OCI-LY3 (cell line): ENCODE results near the gene TRPM7.

Experiments
- H2AFZ ChIP-seq: fragments of 200-600, 300-600 bp; shearing (Covaris generic); 2 replicates; pipeline ENCODE4 v1.6.0; 2014; ENCODE audit warnings: antibody characterized with exemption, low read depth, low read length
- H3K27ac ChIP-seq: fragments of 200-600, 300-600 bp; sonication (generic); 2 replicates; pipeline ENCODE4 v1.5.1; 2014; ENCODE audit warnings: mild to moderate bottlenecking, low read length, moderate library complexity, mixed read lengths
- H3K27me3 ChIP-seq: fragments of 200-600, 300-600 bp; sonication (generic); 2 replicates; pipeline ENCODE4 v1.6.1; 2014; ENCODE audit warnings: low read depth, low read length, mixed read lengths
- H3K36me3 ChIP-seq: fragments of 200-600, 300-600 bp; sonication (generic); replicated peaks from 2 replicates; pipeline ENCODE3; 2014; ENCODE audit warnings: low read depth, low read length, mixed read lengths
- H3K4me1 ChIP-seq: fragments of 300-600, 200-600 bp; sonication (generic); 2 replicates; pipeline ENCODE4 v1.6.1; 2014; ENCODE audit warnings: low read length, mixed read lengths
- H3K4me2 ChIP-seq: fragments of 200-600, 300-600 bp; sonication (generic); 2 replicates; pipeline ENCODE4 v1.6.1; 2014; ENCODE audit warnings: low read length, mixed read lengths
- H3K4me3 ChIP-seq: fragments of 300-600, 200-600 bp; sonication (generic); 2 replicates; pipeline ENCODE4 v1.5.1; 2014; ENCODE audit warnings: antibody characterized with exemption, mild to moderate bottlenecking, low read length, moderate library complexity
- H3K79me2 ChIP-seq: fragments of 300-600, 200-600 bp; shearing (Covaris generic); 2 replicates; pipeline ENCODE4 v1.6.1; 2014; ENCODE audit warnings: mild to moderate bottlenecking, low read length, mixed read lengths
- H3K9ac ChIP-seq: fragments of 300-600, 200-600 bp; shearing (Covaris generic); 2 replicates; pipeline ENCODE4 v1.6.0; 2014; ENCODE audit warnings: mild to moderate bottlenecking, low read length, moderate library complexity
- H3K9me3 ChIP-seq: fragments of 200-600, 300-600 bp; shearing (Covaris generic); 2 replicates; pipeline ENCODE4 v1.6.1; 2014; ENCODE audit warnings: low read length, mixed read lengths; ENCODE audit not compliant: insufficient read depth
- H4K20me1 ChIP-seq: fragments of 200-600, 300-600 bp; sonication (generic); 2 replicates; pipeline ENCODE4 v1.6.1; 2016; ENCODE audit warnings: low read length, mixed read lengths; ENCODE audit not compliant: insufficient read depth
- CTCF ChIP-seq: fragments of 200-600, 300-600 bp; sonication (generic); IDR thresholded peaks from 2 replicates; pipeline ENCODE4 v1.5.1; 2014; ENCODE audit warnings: antibody characterized with exemption, low read length, low read depth
- EZH2phosphoT487 ChIP-seq: fragments of 200-600 bp; shearing (Covaris generic); IDR thresholded peaks from 2 replicates; pipeline ENCODE4 v1.6.1; 2018; ENCODE audit warnings: antibody characterized with exemption, mixed run types, low read depth

Gene TRPM7

GRCh38 chr15:50655555-50655954 lies 31.0 kb downstream of the TRPM7 start:
- Histone ChIP-seq H3K27me3 (no peaks in the 10 kb centered on the region), H3K4me2 (no peak overlapping the region), H3K4me3 (no peak overlapping the region), H3K79me2 (peaks cover 39% of the 10 kb centered on the region), H3K9me3 (no peaks in the 10 kb centered on the region), H4K20me1 (0 out of 2 replicates have a peak, but pooled peaks cover 4% of the 10 kb centered on the region), H3K4me1 (peaks cover 9% of the 10 kb centered on the region), H3K27ac (no peak overlapping the region), H3K36me3 (peaks cover 57% of the 10 kb centered on the region), H3K9ac (no peak overlapping the region), H2AFZ (no peak overlapping the region)
- TF ChIP-seq CTCF (no peak), EZH2phosphoT487 (no peak)

GRCh38 chr15:50653156-50653743 lies 33.3 kb downstream of the TRPM7 start:
- TF ChIP-seq CTCF (no peak), EZH2phosphoT487 (no peak)
- Histone ChIP-seq H4K20me1 (0 out of 2 replicates have a peak, but pooled peaks cover 4% of the 10 kb centered on the region), H2AFZ (no peak overlapping the region), H3K4me2 (no peak overlapping the region), H3K9me3 (no peaks in the 10 kb centered on the region), H3K36me3 (peaks cover 58% of the 10 kb centered on the region), H3K27me3 (no peaks in the 10 kb centered on the region), H3K4me3 (no peak overlapping the region), H3K9ac (no peak overlapping the region), H3K4me1 (peaks cover 9% of the 10 kb centered on the region), H3K79me2 (peaks cover 35% of the 10 kb centered on the region), H3K27ac (no peak overlapping the region)

GRCh38 chr15:50652671-50653070 lies 33.9 kb downstream of the TRPM7 start:
- no peak overlapping the region for H3K4me3 ChIP-seq
- TF ChIP-seq CTCF (no peak), EZH2phosphoT487 (no peak)
- H3K27ac ChIP-seq: no peak overlapping the region
- no peak overlapping the region for H2AFZ ChIP-seq
- peaks cover 60% of the 10 kb centered on the region for H3K36me3 ChIP-seq
- H3K9me3 ChIP-seq: no peaks in the 10 kb centered on the region
- H3K9ac ChIP-seq: no peak overlapping the region
- peaks cover 35% of the 10 kb centered on the region for H3K79me2 ChIP-seq
- H3K4me1 ChIP-seq: peaks cover 9% of the 10 kb centered on the region
- 0 out of 2 replicates have a peak, but pooled peaks cover 4% of the 10 kb centered on the region for H4K20me1 ChIP-seq
- H3K27me3 ChIP-seq: no peaks in the 10 kb centered on the region
- no peak overlapping the region for H3K4me2 ChIP-seq

- Histone ChIP-seq H2AFZ (no peak overlapping the region), H3K4me3 (no peak overlapping the region), H3K9me3 (no peaks in the 10 kb centered on the region), H3K36me3 (peaks cover 44% of the 10 kb centered on the region), H3K4me1 (no peaks in the 10 kb centered on the region), H3K4me2 (no peak overlapping the region), H3K9ac (no peak overlapping the region), H3K27ac (no peak overlapping the region), H3K79me2 (peaks cover 22% of the 10 kb centered on the region), H3K27me3 (no peaks in the 10 kb centered on the region), H4K20me1 (0 out of 2 replicates have a peak, but pooled peaks cover 4% of the 10 kb centered on the region)
- TF ChIP-seq EZH2phosphoT487 (no peak), CTCF (no peak)
Measured at GRCh38 chr15:50641318-50641717, 45.3 kb downstream of the TRPM7 start.
